B cell (primary cell): ENCODE measurements around the gene PXK.

Source experiments
- CTCF ChIP-seq: fragments of 200-600 bp; IDR thresholded peaks from one replicate; pipeline ENCODE4 v1.8.0; 2022; ENCODE audit warnings: antibody characterized with exemption, mild to moderate bottlenecking
- EZH2 ChIP-seq: IDR thresholded peaks from 2 replicates; pipeline ENCODE4 v1.6.1; 2012; ENCODE audit warnings: borderline replicate concordance, low read depth, mild to moderate bottlenecking, moderate library complexity, low read length; ENCODE audit not compliant: insufficient read depth, poor library complexity, severe bottlenecking

GRCh38 chr3:58459160-58459559 is 126.5 kb downstream of the PXK start:
- TF ChIP-seq CTCF (no peak), EZH2 (no peak)
